Ureter (tissue), 1 donor: Measurements from ENCODE around the gene GABRR3. TPM values are rescaled to one million over a fixed set of nuclear protein-coding genes. Genes with fewer than 3 reads are reported as not detected.
A peak's percentile ranks its signal among the peaks of the same experiment; 100 is the strongest.

ENCODE experiments used
- DNase-seq: peaks from one replicate; pipeline ENCODE4 v3.0.0-alpha.2; 2020; ENCODE audit warnings: low spot score
- total RNA-seq: library from RNA; stranded (reverse); gene quantifications from one replicate; pipeline ENCODE4 v1.2.4, GENCODE V29; 2023
- donor health status: DM: yes; HTN: yes; CAD: no.

The GABRR3 gene
- total RNA-seq, 1 donor from 2014 or later, result 0.10 TPM

GRCh38 chr3:97990624-97991292, 44.4 kb downstream of the GABRR3 start:
- no peak for DNase-seq

GRCh38 chr3:97988784-97989568, 46.1 kb downstream of the GABRR3 start:
- no peak for DNase-seq

- DNase-seq, result no peak
Measured at GRCh38 chr3:97987306-97987705, 47.8 kb downstream of the GABRR3 start.

- DNase-seq, result no peak
Measured at GRCh38 chr3:97983933-97984491, 51.1 kb downstream of the GABRR3 start.

GRCh38 chr3:97981886-97982285, 53.2 kb downstream of the GABRR3 start:
- DNase-seq, result no peak

- no peak for DNase-seq
Measured at GRCh38 chr3:97979610-97980009, 55.5 kb downstream of the GABRR3 start.

- no peak for DNase-seq
Measured at GRCh38 chr3:97975466-97975865, 59.6 kb downstream of the GABRR3 start.

GRCh38 chr3:97974996-97975395, 60.1 kb downstream of the GABRR3 start:
- no peak for DNase-seq

- DNase-seq, result no peak
Measured at GRCh38 chr3:97972976-97973375, 62.1 kb downstream of the GABRR3 start.

- peak; percentile 79 for DNase-seq
Measured at GRCh38 chr3:97971679-97972567, 63.2 kb downstream of the GABRR3 start, which contains the start of gene RIOX2. Gene RIOX2, minus strand, starts transcription at chr3:97972431. Its CDS starts 4,838 bp downstream, at chr3:97967593.

- DNase-seq, result no peak
Measured at GRCh38 chr3:97970956-97971620, 64.0 kb downstream of the GABRR3 start.

- DNase-seq, result no peak
Measured at GRCh38 chr3:97970156-97970555, 65.0 kb downstream of the GABRR3 start.

- no peak for DNase-seq
Measured at GRCh38 chr3:97969541-97969940, 65.6 kb downstream of the GABRR3 start.

GRCh38 chr3:97968376-97968775, 66.7 kb downstream of the GABRR3 start:
- DNase-seq, result no peak

- no peak for DNase-seq
Measured at GRCh38 chr3:97967966-97968365, 67.1 kb downstream of the GABRR3 start.

- no peak for DNase-seq
Measured at GRCh38 chr3:97960993-97961766, 73.9 kb downstream of the GABRR3 start.

- DNase-seq, result no peak
Measured at GRCh38 chr3:97960551-97960950, 74.6 kb downstream of the GABRR3 start.

- no peak for DNase-seq
Measured at GRCh38 chr3:97959872-97960271, 75.2 kb downstream of the GABRR3 start.

GRCh38 chr3:97958796-97959195, 76.3 kb downstream of the GABRR3 start:
- no peak for DNase-seq

GRCh38 chr3:97958396-97958795, 76.7 kb downstream of the GABRR3 start:
- no peak for DNase-seq
